Measurements from ENCODE around the gene VPS54. TPM values are rescaled to one million over a fixed set of nuclear protein-coding genes. Genes with fewer than 3 reads are reported as not detected.
"Not testable (repeated sequence)": the region's sequence is repeated elsewhere in the genome, so short reads cannot be mapped to it uniquely, and the experiment has no call there.

Gene VPS54
- total RNA-seq, 1 donor from 2014 or later, result 27.1 TPM

DNA sequence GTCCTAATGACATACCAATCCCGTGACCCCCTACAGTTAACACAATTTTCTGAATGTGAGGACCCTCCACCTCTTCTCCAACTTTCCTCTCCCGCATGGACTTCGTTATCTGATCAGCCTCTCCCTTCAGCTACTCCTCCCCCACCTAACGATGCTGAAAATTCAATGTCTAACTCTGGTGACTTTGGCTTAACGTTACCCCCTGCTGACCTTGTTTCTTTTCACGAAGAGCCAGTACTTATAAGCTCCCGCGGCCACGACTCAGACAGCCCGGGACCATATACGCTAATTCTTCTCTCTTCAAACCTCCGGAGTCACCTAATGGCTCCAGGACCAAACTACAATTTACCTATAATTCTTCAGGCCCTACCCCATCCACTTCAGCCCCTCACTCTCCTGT, 29.2 kb downstream of the VPS54 start:
- H3K27ac Mint-ChIP-seq (ENCODE audit: unreplicated experiment), result no peak overlapping the region
- peaks cover 21% of the 10 kb centered on the region for H3K9me3 Mint-ChIP-seq
- peaks cover 45% of the 10 kb centered on the region for H3K36me3 Mint-ChIP-seq (ENCODE audit: low read depth)
- DNase-seq (ENCODE audit: low read depth, low spot score), result no peak
- TF ChIP-seq CTCF (conservative IDR thresholded peaks at IDR 0.05), result no peak
- H3K27me3 Mint-ChIP-seq (ENCODE audit: low read depth), result no peaks in the 10 kb centered on the region
- peaks cover 23% of the 10 kb centered on the region for H3K4me1 Mint-ChIP-seq
- H3K4me3 Mint-ChIP-seq, result no peak overlapping the region

GRCh38 chr2:63988842-63989436, 30.3 kb downstream of the VPS54 start:
- not testable (repeated sequence) for H3K4me3 Mint-ChIP-seq; H3K27me3 Mint-ChIP-seq (ENCODE audit: low read depth); H3K27ac Mint-ChIP-seq (ENCODE audit: unreplicated experiment); DNase-seq (ENCODE audit: low read depth, low spot score)
- peaks cover 37% of the 10 kb centered on the region for H3K36me3 Mint-ChIP-seq (ENCODE audit: low read depth)
- H3K9me3 Mint-ChIP-seq, result peaks cover 15% of the 10 kb centered on the region
- peaks cover 18% of the 10 kb centered on the region for H3K4me1 Mint-ChIP-seq

DNA sequence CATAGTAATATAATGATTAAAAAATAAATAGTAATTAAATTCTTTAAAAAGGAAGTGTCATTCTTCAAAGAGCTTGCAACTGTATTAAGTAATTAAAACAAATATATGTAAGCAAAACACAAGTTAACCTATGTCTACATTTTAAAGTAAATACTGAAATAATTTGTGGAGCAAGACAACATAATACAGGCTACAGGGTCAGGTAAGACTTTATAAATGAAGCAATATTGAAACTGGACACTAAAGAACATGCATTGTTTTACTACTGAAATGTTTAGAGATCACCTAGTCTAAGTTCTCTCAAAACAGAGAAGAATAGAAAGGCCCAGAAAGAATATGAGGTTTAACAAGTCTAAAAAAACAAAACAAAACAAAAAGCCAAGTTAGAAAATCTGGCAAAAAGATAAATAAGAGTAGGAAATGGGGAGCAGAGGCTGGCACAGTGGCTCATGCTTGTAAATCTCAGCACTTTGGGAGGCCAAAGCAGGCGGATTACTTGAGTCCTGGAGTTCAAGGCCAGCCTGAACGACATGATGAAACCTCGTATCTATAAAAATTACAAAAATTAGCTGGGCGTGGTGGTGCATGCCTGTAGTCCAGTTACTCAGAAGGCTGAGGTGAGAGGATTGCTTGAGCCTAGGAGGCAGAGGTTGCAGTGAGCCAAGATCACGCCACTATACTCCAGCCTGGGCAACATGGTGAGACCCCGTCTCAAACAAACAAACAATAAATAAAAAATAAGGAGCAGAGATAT, 34.4 kb downstream of the VPS54 start:
- TF ChIP-seq CTCF (conservative IDR thresholded peaks at IDR 0.05), result no peak
- Mint-ChIP-seq H3K4me1 (peaks cover 9% of the 10 kb centered on the region), H3K9me3 (peaks cover 4% of the 10 kb centered on the region), H3K27me3 (ENCODE audit: low read depth) (no peaks in the 10 kb centered on the region), H3K4me3 (no peak overlapping the region), H3K27ac (ENCODE audit: unreplicated experiment) (peak overlapping the region; percentile 46), H3K36me3 (ENCODE audit: low read depth) (peaks cover 23% of the 10 kb centered on the region)
- no peak for DNase-seq (ENCODE audit: low read depth, low spot score)

GRCh38 chr2:63983986-63984605, 35.1 kb downstream of the VPS54 start:
- Mint-ChIP-seq H3K27me3 (ENCODE audit: low read depth) (no peaks in the 10 kb centered on the region), H3K27ac (ENCODE audit: unreplicated experiment) (no peak overlapping the region), H3K4me3 (no peak overlapping the region), H3K9me3 (peaks cover under 1% of the 10 kb centered on the region), H3K36me3 (ENCODE audit: low read depth) (peaks cover 19% of the 10 kb centered on the region), H3K4me1 (peaks cover 6% of the 10 kb centered on the region)
- no peak for TF ChIP-seq CTCF (conservative IDR thresholded peaks at IDR 0.05)
- DNase-seq (ENCODE audit: low read depth, low spot score), result no peak

- Mint-ChIP-seq H3K9me3 (no peaks in the 10 kb centered on the region), H3K27me3 (ENCODE audit: low read depth) (no peaks in the 10 kb centered on the region), H3K27ac (ENCODE audit: unreplicated experiment) (no peak overlapping the region), H3K36me3 (ENCODE audit: low read depth) (peaks cover 15% of the 10 kb centered on the region), H3K4me3 (no peak overlapping the region), H3K4me1 (peaks cover 5% of the 10 kb centered on the region)
- no peak for TF ChIP-seq CTCF (conservative IDR thresholded peaks at IDR 0.05)
- no peak for DNase-seq (ENCODE audit: low read depth, low spot score)
Observed at GRCh38 chr2:63982335-63982734, 36.9 kb downstream of the VPS54 start.

- Mint-ChIP-seq H3K4me1 (peaks cover 5% of the 10 kb centered on the region), H3K9me3 (no peaks in the 10 kb centered on the region), H3K36me3 (ENCODE audit: low read depth) (peaks cover 17% of the 10 kb centered on the region), H3K27me3 (ENCODE audit: low read depth) (no peaks in the 10 kb centered on the region), H3K4me3 (no peak overlapping the region), H3K27ac (ENCODE audit: unreplicated experiment) (no peak overlapping the region)
- DNase-seq (ENCODE audit: low read depth, low spot score), result no peak
- TF ChIP-seq CTCF (conservative IDR thresholded peaks at IDR 0.05), result no peak
Observed at GRCh38 chr2:63981702-63982103, 37.5 kb downstream of the VPS54 start.

All from neural crest cell (in vitro differentiated cells).